NCI-H524 (cell line): Measurements from ENCODE around the gene MTREX.

Source experiments
- DNase-seq, 2 experiments: peaks; one replicate each; lab custom pipeline; 2025; lab: John Stamatoyannopoulos, UW

MTREX gene

DNA sequence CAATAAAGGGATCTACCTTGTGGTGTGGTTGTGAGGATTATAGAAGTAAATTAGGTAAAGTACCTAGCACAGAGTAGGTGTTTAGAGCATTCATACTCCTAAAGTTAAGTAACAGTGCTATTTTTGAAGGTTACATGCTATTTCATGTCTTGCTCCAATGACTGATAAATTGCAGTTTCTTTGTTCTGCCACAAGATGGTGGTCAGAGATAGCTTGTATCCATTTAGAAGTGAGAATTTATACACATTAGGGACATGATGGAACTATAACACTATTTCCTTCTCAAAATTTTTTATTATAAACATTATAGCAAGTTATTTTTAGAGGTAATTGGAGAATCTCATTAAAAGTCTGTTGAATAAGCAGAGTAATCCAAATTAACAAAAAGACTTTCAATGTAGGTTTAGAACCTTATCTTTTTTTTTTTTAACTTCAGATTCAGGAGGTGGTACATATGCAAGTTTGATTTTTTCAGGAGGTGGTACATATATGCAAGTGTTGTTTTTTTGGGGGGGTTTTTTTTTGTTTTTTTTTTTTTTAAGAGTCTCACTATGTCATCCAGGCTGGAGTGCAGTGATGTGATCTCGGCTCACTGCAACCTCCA, 17.1 kb downstream of the MTREX start:
- peak in 1 of 2 experiments; percentile 29 for DNase-seq

DNA sequence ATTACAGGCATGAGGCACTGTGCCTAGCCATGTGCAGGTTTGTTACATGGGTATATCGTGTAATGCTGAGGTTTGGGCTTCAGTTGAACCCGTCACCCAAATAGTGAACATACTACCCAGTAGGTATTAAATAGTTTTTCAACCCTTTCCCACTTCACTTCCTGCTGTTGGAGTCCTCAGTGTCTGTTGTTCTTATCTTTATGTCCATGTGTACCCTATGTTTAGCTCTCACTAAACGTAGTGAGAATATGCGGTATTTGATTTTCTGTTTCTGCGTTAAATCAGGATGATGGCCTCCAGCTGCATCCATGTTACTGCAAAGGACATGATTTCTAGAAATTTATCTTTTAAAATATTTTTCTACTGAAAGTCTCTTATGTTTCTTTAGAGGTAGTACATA, 17.8 kb downstream of the MTREX start:
- DNase-seq = no peak

DNA sequence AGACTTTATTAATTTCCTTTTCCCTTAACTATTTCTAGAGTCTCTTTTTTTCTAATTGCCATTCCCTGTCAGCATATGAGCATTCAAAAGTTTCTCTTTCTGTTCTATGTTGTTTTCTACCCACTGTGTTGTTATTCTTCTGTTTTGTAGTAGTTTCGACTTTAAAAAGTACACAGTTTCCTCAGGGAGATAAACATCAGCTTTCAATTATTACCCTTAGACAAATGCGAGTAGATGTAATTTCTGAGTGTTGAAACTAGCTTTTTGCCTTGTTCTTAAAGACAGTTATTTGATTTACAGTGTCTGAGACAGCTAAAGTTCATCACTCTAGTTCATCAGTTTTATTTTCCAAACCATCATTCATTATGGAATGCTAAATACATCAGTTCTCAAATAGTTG, 19.5 kb downstream of the MTREX start:
- DNase-seq = no peak

DNA sequence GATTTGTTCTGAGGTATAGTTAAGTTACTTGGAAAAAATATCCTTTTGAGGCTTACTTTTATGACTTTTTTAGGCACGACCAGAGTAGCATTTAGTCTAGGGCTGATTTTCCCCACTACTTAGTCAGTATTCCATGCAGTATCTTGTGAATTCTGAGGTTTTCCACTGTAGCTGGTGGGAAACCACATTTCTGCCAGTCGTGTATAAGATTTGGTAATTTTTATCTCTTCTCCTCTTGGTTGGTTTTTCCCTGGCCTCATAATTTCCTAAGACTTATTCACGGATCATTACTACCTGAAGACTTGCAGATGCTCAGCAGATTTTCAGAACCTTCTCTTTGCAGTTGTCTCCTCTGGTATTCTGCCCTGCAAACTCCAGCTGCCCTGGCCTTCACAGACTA, 23.5 kb downstream of the MTREX start:
- DNase-seq = no peak

DNA sequence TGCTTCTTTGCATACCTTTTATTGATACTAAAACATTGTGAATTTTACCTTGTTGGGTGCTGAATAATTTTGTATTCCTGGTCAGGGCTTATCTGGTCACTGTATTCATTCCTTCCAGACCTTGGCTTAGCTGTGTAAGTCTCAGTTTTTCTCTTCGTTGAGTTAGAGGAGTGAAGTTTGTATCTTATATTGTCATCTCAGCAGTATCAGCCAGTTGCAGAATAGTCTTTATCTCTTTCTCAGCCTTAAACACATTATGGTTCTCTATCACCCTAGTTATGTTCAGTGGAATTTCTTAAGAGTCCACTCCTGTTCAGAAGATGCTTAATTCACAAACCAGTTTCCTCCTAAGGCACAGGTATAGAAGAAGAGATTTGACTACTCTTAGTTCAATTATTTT, 25.2 kb downstream of the MTREX start:
- DNase-seq = no peak

DNA sequence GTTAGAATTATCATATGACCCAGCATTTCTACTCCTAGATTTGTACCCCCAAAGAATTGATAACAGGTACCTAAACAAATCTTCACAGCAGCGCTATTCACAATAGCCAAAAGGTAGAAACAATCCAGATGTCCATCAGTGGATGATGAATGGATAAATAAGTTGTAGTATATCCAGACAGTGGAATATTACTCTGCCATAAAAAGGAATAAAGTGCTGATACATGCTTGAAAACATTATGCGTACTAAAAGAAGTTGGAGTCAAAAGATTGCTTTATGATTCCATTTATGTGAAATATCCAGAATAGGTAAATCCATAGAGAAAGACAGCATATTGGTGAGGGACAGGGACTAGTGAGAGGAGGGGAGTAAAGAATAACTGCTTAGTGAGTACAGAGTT, 26.0 kb downstream of the MTREX start:
- no peak for DNase-seq

DNA sequence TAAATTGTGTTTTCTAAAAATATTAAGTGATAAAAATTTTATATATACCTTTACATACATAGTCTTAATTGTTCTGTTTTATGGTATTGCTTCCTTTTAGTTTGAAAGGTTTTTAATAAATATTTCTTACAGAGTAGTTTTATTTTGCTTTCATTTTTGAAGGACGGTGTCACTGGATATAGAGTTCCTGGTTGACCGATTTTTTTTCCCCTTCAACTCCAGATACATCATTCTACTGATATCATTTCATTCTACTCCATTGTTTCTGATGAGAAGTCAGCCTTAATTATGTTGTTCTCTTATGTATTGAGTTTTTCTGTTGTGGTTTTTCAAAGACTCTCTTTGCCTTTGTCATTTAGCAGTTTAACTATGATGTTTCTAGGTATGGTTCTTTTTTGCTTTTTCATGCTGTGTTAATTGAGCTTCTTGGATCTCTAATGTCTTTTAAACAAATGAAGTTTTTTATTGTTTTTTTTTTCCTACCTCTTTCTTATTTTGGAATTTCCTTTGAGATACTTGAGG, 30.4 kb downstream of the MTREX start:
- no peak for DNase-seq

DNA sequence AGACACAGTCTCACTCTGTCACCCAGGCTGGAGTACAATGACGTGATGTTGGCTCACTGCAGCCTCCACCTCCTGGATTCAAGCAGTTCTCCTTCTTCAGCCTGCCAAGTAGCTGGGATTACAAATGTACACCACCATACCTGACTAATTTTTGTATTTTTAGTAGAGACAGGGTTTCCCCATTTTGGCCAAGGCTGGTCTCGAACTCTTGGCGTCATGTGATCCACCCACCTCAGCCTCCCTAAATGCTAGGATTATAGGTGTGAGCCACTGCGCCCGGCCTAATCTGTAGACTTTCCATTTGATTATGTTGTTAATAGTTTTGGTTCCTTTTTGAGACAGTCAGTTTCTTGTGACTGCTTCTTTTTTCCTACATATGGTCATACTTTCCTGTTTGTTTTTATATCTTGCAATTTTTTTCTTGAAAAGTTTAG, 31.0 kb downstream of the MTREX start:
- no peak for DNase-seq

DNA sequence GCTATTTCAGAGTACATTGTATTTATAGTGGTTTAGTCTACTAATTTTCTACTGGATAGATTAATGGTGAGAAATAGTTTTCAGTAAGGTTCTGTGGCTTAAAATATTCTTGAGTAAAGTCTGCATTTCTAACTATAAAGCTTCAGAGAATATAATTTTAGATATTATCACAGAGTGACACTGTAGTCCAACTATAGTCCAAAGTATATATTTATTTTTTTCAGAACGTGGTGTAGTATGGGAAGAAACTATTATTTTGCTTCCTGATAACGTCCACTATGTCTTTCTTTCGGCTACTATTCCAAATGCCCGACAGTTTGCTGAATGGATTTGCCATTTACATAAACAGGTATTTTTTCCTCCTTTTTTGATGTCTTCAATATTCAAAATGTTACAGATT, 35.3 kb downstream of the MTREX start:
- no peak for DNase-seq

DNA sequence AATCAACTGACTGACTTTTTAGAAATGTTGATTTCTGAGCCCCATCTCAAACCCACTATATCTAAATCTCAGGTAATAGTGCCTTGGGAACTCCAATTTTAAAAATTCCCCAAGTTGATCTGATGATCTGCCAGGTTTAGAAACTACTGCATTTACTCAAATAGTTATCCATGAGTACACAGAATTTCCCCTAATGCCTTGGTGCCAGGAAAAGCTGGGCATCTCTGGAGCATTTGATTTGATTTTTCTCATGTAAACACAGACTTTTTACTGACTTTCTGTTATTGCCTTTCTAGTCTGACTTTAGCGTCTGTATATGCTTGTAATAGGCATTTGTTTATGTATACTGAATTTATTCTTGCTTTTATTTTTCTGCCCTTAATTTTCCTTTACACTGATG, 35.8 kb downstream of the MTREX start:
- DNase-seq = no peak

DNA sequence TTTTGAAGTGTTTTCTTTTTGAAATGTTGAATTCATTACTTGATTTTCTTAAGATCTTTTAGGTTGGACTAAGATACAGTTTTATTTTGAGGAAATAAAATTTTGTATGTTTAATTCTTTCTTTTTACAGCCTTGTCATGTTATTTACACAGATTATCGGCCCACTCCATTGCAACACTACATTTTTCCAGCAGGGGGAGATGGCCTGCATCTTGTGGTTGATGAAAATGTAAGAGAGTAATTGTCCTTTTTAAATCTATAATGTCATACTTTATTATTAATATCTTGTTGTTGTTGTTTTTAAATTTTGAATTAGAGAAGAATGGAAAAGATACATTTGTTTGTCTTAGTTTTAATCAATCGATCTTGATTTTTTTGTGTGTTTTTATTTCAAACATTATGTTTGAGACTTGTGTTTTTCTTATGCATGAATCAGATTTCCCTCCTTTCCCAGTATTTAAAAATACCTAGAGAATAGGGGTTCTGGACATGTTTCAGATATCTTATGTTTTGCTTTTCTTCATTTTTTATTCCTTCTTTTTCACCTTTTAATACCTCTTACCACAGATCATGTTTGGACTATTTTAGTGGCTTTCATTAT, 36.7 kb downstream of the MTREX start:
- peak in 1 of 2 experiments; percentile 17 for DNase-seq

DNA sequence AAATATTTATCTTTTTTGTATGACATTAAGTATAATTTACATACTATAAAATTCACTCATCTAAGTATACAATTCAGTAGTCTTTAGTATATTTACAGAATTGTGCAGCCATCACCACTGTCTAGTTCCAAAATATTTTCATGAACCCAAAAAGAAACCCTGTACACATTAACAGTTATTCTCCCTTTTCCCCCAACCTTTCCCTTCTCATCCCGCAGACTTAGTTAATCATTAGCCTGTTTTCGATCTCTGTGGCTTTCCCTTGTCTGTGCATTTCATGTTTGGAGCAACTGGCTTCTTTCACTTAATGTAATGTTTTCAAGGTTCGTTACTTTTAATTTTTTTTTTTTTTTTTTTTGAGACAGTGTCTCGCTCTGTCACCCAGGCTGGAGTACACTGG, 37.5 kb downstream of the MTREX start:
- DNase-seq = no peak

DNA sequence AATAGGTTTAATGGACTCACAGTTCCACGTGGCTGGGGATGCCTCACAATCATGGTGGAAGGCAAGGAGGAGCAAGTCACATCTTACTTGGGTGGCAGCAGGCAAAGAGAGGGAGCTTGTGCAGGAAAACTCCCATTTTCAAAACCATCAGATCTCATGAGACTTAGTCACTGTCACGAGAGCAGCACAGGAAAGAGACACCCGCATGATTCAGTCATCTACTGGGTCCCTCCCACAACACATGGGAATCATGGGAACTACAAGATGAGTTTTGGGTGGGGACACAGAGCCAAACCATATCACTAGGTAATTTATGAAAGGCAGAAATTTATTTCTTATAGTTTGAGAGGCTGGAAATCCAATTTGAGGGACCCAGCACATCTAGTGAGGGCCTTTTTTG, 40.0 kb downstream of the MTREX start:
- DNase-seq = no peak

DNA sequence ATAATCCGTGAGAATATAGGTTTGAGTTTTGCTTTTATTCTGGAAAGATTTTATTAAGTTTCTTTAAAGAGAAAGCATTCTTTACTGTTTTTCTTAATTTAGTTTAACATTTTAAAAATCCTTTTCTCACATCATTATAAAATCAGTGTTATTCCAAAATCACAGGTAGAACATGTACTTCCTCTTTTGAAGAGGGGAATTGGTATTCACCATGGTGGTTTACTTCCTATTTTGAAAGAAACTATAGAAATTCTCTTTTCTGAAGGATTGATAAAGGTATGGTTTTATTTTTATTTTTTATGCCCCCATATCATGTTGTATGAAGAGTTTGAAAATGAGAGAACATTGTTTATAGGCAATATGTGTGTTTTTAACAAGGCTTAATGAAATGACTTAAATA, 43.0 kb downstream of the MTREX start:
- no peak for DNase-seq

DNA sequence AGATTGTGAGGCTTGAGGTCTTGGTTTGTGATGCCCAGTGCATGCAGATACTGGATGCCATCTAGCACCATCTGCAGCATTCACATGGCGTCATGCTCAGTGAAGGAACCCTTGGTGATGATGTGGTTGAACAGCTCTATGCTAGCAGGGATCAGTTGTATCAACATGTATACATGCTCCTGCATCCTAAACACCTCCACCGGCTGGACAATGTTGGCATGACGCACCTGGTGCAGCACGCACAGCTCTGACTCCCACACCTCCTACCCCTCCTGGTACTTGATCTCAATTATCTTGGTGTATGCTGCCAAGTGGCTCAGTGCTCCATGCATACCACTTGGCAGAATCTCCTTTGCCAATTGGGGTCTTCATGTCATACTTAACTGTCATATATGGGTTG, 49.1 kb downstream of the MTREX start:
- no peak for DNase-seq

DNA sequence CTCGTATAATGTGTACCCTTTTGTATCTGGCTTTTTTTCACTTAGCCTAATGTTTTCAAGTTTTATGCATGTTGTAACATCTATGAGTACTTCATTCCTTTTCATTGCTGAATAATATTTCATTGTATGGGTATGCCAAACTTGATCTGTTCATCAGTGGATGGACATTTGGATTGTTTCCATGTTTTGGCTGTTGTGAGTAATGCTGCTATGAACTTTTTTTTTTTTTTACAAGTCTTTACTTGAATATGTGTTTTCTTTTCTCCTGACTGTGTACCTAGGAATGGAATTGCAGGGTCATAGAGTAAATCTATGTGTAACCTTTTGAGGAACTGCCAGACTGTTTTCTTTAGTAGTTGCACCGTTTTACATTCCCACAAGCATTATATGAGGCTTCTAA, 52.4 kb downstream of the MTREX start:
- DNase-seq = no peak

DNA sequence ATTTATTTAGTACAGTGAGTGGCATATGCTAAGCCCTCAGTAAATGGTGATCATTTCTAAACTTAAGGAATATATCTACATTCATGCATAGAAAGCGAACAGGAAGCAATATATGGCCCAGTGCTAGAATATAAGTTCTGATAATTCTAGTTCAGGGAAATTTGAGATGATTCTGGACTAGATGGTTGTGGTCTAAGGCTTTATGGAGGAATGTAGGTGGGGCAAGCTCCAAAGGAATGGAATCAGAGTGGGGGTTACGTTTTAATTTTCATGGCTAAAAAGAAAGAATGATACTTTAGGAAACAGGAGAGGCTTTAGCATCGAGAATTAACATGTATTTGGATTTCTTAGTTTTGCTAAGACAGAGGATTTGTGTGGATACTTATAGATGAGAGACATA, 56.1 kb downstream of the MTREX start:
- DNase-seq = no peak

DNA sequence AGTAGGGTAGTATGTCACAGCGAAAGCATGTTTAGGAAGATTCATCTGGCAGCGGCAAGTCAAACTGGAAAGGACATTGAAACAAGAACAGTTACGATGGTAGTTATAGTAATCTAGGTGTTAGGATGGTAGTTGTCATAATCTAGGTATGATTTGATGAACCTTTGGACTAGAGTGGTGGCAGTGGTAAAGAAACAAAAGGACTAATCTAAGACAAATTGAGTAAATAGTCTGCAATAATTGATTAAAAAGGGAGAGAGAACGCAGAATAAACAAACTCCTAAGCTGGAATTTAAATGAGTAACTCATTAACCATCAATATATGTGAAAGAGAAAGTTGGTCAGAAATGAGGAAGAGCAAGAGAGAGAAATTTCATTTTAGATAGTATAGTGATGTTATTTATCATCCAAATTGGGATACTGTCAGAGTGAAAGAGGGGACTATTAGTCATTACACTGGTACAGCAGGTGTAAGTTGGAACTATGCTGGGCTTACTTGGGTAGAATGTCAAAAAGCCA, 56.8 kb downstream of the MTREX start:
- no peak for DNase-seq

DNA sequence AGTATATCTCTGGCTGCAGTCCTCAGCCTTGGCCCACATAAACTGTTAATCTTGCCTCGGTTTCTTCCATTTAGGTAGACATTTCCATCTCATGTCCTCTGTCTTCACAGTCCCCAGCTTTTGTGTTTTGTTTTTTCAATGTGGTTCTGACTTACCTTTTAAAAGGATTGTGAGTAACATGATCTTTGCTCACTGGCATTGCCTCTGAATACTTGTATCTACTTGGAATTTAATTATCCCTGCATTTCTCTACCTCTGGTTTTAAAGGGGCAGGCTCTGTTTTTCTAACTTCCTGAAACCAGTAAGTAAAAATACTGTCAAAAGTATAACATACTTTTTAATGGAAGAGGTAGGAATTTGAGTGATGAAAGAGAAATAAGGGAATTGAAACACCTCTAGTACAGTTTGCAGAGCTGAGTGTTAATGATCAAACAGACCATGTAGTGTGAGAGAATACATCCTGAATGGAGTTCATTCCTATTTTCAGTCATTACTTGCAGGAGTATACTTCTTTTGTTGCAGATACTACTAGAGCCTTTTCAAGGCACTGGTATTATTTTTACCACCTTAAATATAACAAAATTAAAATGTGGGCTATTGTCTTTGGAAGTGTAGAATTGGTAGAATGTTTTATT, 62.6 kb downstream of the MTREX start:
- DNase-seq = no peak

DNA sequence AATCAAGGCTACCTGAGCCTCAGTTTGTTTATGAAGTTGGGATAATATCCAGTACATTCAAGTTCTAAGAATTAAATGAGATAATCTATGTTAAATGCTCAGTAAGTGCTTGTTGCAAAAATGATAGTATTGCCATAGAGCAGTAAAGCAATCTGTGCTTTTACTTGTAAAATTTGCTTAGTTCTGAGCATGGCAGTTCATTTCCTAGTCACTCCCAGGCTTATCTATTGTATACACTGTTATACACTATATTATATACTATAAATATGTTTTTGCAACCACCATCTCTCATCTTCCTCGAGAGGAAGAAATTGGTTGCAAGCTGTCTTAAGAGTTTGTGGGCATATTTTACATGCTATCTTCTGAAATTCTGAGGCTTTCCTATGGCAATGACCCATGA, 63.4 kb downstream of the MTREX start:
- no peak for DNase-seq

DNA sequence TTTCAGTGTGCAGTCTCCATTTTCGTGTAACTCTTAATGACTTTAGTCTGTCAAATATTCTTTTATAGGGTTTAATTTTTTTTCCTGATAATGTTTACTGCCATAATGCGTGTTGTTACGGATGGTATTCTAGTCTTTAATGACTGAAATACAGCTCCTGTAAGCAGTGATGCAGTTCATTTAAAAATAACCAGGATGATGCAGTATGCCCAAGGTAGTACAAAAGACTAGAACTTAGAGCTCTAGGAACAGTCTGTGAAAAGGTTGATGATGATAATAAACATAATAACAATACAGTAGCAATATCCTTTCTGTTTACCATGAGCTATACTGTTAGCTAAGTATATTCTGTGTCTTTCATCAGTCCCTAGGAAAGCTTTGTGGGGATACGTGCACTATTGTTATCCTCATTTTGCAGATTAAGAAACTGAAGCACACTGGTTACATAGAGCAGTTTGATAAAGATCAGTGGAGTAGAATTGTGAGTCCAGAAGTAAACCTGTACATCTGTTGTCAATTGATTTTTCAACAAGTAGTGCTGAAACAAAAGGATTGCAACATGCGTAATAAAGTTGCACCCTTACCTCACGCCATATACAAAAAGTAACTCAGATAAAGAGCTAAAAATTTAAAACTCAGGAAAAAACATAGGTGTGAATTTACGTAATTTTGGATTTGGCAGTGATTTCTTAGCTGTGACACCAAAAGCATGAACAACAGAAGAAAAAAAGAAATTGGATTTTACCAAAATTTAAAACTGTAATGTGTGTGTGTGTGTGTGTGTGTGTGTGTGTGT, 64.5 kb downstream of the MTREX start:
- no peak for DNase-seq

DNA sequence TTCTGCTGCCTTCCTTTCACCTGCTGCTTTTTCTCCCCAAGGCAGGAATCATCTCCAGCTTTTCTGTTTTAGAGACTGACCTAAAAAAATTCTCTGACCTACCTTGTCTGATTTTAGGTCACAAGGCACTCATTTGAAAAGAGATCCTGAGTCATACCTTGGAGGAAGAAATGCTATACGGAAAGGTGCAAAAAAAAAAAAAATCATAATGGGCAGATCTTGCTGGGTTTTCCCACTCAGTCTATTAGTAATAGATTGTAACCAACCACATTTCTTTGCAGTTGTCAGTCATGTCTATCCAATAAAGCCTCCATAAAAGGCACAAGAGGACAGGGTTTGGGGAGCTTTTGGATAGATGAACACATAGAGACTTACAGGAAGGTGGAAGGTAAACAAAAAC, 70.0 kb downstream of the MTREX start:
- no peak for DNase-seq

DNA sequence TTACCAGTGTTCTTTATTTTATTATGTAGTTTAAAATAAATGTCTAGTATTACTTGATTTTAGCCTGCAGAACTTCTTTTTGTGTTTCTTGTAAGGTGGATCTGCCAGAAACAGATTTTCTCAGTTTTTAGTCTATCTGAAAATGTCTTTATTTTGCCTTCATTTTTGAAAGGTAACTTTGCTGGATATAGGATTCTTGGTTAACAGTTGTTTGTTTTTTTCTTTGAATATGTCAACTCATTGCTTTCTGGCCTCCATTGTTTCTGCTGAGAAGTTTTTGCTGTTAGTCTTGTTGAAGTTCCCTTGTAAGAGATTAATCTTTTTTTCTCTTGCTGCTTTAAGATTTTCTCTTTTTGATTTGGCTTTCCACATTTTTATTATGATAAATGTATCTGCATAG, 75.5 kb downstream of the MTREX start:
- no peak for DNase-seq
